Endothelial cell of umbilical vein (primary cell): ENCODE data around the gene CCDC12. TPM values are rescaled to one million over a fixed set of nuclear protein-coding genes. Genes with fewer than 3 reads are reported as not detected.

Source experiments
- BruUV-seq: library from RNA; stranded (reverse); fragments of 400-500 nt; replicated peaks from 2 replicates; lab custom pipeline; 2021; lab: Mats Ljungman, UMichigan
- CTCF ChIA-PET: fragments of 300-600, 350-600 bp; sonication (Branson Sonifier 250); formaldehyde crosslinking; loops from one replicate; lab custom pipeline; 2021; ENCODE audit warnings: antibody characterized with exemption, inconsistent platforms; lab: Charles Lee
- POLR2A ChIA-PET: fragments of 300-600, 350-600 bp; sonication (Branson Sonifier 250); formaldehyde crosslinking; loops from one replicate; lab custom pipeline; 2021; ENCODE audit warnings: antibody characterized with exemption, inconsistent platforms; lab: Charles Lee
- DNase-seq: peaks from one replicate; pipeline ENCODE4 v3.0.0-alpha.2; 2011; ENCODE audit warnings: low read depth, low spot score
- FAIRE-seq: peaks from 2 replicates; lab custom pipeline; 2011; peaks lifted over from hg19 to GRCh38; lab: Jason Lieb, UNC
- H2AFZ ChIP-seq: 2 replicates; pipeline ENCODE4 v1.6.0; 2012; ENCODE audit warnings: low read depth, low read length, control low read depth, inconsistent platforms
- H3K27ac ChIP-seq: 2 replicates; pipeline ENCODE4 v1.5.1; 2011; ENCODE audit warnings: low read depth, mild to moderate bottlenecking, control low read depth, low read length, moderate library complexity; ENCODE audit not compliant: insufficient read depth
- H3K27me3 ChIP-seq, 2 experiments: 2 replicates each; pipeline versions ENCODE4 v1.6.0 to v1.6.1; 2011; ENCODE audit warnings: low read length in 2 of 2, mixed read lengths in 1 of 2; ENCODE audit not compliant: control insufficient read depth in 2 of 2, insufficient read depth in 2 of 2
- H3K36me3 ChIP-seq, 2 experiments: 2 replicates in 1 of 2; 3 replicates in 1 of 2; pipeline ENCODE4 v1.5.1; 2011; ENCODE audit warnings: low read length in 2 of 2, mild to moderate bottlenecking in 1 of 2, moderate library complexity in 1 of 2; ENCODE audit not compliant: control insufficient read depth in 2 of 2, insufficient read depth in 2 of 2; ENCODE audit errors: extremely low read depth in 1 of 2
- H3K4me1 ChIP-seq: 3 replicates; pipeline ENCODE4 v1.5.1; 2011; ENCODE audit warnings: mild to moderate bottlenecking, low read length; ENCODE audit not compliant: control insufficient read depth, insufficient read depth; ENCODE audit errors: extremely low read depth
- H3K4me2 ChIP-seq: 2 replicates; pipeline ENCODE4 v1.6.1; 2011; ENCODE audit warnings: low read length, control low read depth, mixed read lengths; ENCODE audit not compliant: insufficient read depth
- H3K4me3 ChIP-seq, 3 experiments: fragments of 200-600 bp in 1 of 3; sonication (generic), shearing (Covaris generic) in 1 of 3; replicated peaks in 1 of 3; 2 replicates each; pipeline ENCODE4 v1.5.1; 2011 to 2016; ENCODE audit warnings: control low read depth in 3 of 3, low read length in 3 of 3, mild to moderate bottlenecking in 2 of 3, inconsistent platforms in 1 of 3, low read depth in 1 of 3, moderate library complexity in 1 of 3; ENCODE audit not compliant: insufficient read depth in 1 of 3
- H3K79me2 ChIP-seq: 2 replicates; pipeline ENCODE4 v1.6.0; 2012; ENCODE audit warnings: low read length, inconsistent platforms; ENCODE audit not compliant: control insufficient read depth, insufficient read depth
- H3K9ac ChIP-seq: replicated peaks from 2 replicates; pipeline ENCODE3; 2011; ENCODE audit warnings: low read length, control low read depth; ENCODE audit not compliant: insufficient read depth; ENCODE audit errors: extremely low read depth
- H3K9me1 ChIP-seq: replicated peaks from 3 replicates; pipeline ENCODE4 v1.6.0; 2011; ENCODE audit warnings: mild to moderate bottlenecking, low read length; ENCODE audit not compliant: control insufficient read depth, insufficient read depth; ENCODE audit errors: extremely low read depth
- H3K9me3 ChIP-seq: replicated peaks from 2 replicates; pipeline ENCODE4 v1.5.1; 2012; ENCODE audit warnings: low read length, inconsistent platforms; ENCODE audit not compliant: control insufficient read depth, insufficient read depth
- H4K20me1 ChIP-seq: replicated peaks from 2 replicates; pipeline ENCODE3; 2011; ENCODE audit warnings: mild to moderate bottlenecking, low read length; ENCODE audit not compliant: control insufficient read depth, insufficient read depth; ENCODE audit errors: extremely low read depth
- POLR2AphosphoS5 ChIP-seq: IDR thresholded peaks from 2 replicates; pipeline ENCODE4 v1.6.1; 2012; ENCODE audit warnings: low read depth, mild to moderate bottlenecking, control low read depth, low read length, moderate library complexity; ENCODE audit not compliant: insufficient read depth
- dilution Hi-C: fragments of 300-500 bp; cut with MboI; formaldehyde crosslinking; loops from one replicate; pipeline ENCODE4 v1.15.0; 2019; ENCODE audit warnings: low sequenced_read_pairs; ENCODE audit not compliant: extremely low pct_ligation_motif_present
- intact Hi-C: fragments of 100-400 bp; cut with micrococcal nuclease; formaldehyde crosslinking; loops from one replicate; pipeline ENCODE4 v1.10.0; 2022
- polyA plus RNA-seq, 4 experiments: library from polyadenylated mRNA; depleted of rRNA in 3 of 4; stranded (reverse) in 3 of 4; unstranded in 1 of 4; fragments of >200 nt; gene quantifications; 2 replicates each; pipeline versions ENCODE4 v1.2.1 to v1.2.3, GENCODE V29; 2011 to 2012; ENCODE audit warnings: missing spikeins in 1 of 4
- total RNA-seq: library from RNA; stranded (reverse); gene quantifications from 2 replicates; pipeline ENCODE4 v1.2.3, GENCODE V29; 2021
- TF ChIP-seq, protein P1 (sequence below): IDR thresholded peaks from 2 replicates; pipeline ENCODE4 v1.6.1; 2011; ENCODE audit not compliant: insufficient read depth, insufficient read length
- TF ChIP-seq, protein P2 (sequence below), 2 donors: IDR thresholded peaks; 1 replicate in 1 of 2; 2 replicates in 1 of 2; pipeline ENCODE4 v1.5.1; 2011; ENCODE audit warnings: low read length in 2 of 2, mild to moderate bottlenecking in 2 of 2, moderate library complexity in 2 of 2, control low read depth in 1 of 2, inconsistent platforms in 1 of 2, low read depth in 1 of 2; ENCODE audit not compliant: insufficient read depth in 1 of 2; ENCODE audit errors: extremely low read depth in 1 of 2

The CCDC12 gene
- total and polyA plus RNA-seq, 2 donors (not counting 3 experiments of a cell fraction or from before 2014, with no cell fraction given): 35.1 to 50.5 TPM

DNA sequence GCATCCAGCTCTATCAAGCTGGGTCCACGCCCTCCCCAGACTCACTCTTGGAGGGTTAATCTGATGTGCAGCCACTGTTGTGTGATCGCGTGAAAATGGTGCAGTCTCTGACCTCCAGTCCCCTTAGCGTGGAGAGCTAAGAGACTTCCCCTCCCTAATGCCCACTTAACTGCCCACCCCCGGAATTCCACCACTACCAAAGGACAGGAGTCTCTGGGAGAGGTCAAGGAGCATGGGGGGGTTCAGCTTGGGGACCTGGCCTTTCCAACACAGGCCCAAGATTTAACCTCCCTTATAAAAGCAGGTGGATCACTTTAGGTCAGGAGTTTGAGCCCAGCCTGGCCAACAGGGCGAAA lies 48.8 kb downstream of the CCDC12 start:
- H3K4me1 ChIP-seq: peaks cover 53% of the 10 kb centered on the region
- CTCF ChIA-PET: interaction anchor here (0.7 to 1.7 kb wide), 3 partner anchors 50 to 100 kb away, joined by 3 to 5 read pairs (median 3); no protein-coding TSS in a partner anchor
- TF ChIP-seq, protein P1, sequence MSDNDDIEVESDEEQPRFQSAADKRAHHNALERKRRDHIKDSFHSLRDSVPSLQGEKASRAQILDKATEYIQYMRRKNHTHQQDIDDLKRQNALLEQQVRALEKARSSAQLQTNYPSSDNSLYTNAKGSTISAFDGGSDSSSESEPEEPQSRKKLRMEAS: no peak
- no peaks in the 10 kb centered on the region for H3K9me1 ChIP-seq
- dilution Hi-C loops (no loop called here), intact Hi-C loops (loop anchor here (2.0 to 10.0 kb wide), 3 partner anchors 49 to 440 kb away; partner anchors contain the start of gene CCDC12)
- DNase-seq (no peak), FAIRE-seq (no peak)
- H4K20me1 ChIP-seq: no peaks in the 10 kb centered on the region
- H3K4me3 ChIP-seq: no peak overlapping the region
- no peak overlapping the region for H3K27ac ChIP-seq
- H3K4me2 ChIP-seq: no peak overlapping the region
- H3K9ac ChIP-seq: no peak overlapping the region
- POLR2A ChIA-PET: no interaction called here
- no peak overlapping the region for H2AFZ ChIP-seq
- BruUV-seq: no TSS peak
- peaks cover 55% of the 10 kb centered on the region for H3K79me2 ChIP-seq
- H3K27me3 ChIP-seq: no peaks in the 10 kb centered on the region
- H3K36me3 ChIP-seq: peaks cover 4 to 21% of the 10 kb centered on the region in 2 experiments
- no peaks in the 10 kb centered on the region for H3K9me3 ChIP-seq

DNA sequence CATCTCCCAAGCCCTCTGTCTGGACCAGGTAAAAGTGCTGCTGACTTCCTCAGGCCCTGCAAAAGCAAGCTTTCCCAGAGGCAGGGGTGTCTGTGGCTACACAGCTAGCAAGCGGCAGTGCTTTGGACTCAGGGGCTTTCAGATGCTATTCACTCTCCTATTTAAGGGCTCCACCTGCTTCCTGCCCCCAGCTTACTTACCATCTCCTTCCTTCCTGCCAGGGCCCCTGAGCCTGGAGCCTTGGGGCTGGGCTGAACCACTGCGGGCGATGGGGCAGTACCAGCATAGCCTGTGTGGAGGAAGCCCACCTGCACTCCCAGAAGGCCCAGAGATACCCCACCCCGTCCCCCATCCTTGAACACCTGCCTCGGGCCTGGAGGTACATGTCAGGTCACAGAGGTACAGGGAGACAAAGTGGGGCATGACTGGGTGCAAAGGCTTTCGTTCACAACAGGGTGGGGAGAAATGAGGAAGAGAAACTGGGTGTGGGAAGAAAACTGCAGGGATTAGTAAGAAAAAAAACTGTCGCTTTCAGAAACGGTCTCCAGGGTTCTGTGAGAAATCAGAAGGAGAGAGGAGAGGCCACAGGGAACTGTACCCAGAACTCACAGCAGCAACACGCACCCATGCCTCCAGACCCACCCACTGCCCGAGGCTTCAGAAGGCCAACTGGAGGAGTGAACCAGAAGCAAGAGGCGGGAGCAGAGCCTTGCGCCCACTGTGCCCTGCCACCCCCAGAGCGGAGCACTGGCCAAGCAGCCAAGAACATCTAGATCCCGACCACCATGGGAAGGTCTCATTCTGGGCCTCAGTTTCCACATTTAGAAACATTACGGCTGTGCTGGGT lies 49.5 kb downstream of the CCDC12 start:
- H3K9me1 ChIP-seq: no peaks in the 10 kb centered on the region
- peak; percentile 45 for DNase-seq
- TF ChIP-seq, protein P1: no peak
- TF ChIP-seq, protein P2, sequence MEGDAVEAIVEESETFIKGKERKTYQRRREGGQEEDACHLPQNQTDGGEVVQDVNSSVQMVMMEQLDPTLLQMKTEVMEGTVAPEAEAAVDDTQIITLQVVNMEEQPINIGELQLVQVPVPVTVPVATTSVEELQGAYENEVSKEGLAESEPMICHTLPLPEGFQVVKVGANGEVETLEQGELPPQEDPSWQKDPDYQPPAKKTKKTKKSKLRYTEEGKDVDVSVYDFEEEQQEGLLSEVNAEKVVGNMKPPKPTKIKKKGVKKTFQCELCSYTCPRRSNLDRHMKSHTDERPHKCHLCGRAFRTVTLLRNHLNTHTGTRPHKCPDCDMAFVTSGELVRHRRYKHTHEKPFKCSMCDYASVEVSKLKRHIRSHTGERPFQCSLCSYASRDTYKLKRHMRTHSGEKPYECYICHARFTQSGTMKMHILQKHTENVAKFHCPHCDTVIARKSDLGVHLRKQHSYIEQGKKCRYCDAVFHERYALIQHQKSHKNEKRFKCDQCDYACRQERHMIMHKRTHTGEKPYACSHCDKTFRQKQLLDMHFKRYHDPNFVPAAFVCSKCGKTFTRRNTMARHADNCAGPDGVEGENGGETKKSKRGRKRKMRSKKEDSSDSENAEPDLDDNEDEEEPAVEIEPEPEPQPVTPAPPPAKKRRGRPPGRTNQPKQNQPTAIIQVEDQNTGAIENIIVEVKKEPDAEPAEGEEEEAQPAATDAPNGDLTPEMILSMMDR (IDR thresholded peaks at IDR 0.05; ENCODE audit: extremely low read depth in 1 of 2, insufficient read depth in 1 of 2, low read depth in 1 of 2, low read length in 2 of 2): no peak
- peak; percentile 26 for TF ChIP-seq POLR2AphosphoS5
- H3K9ac ChIP-seq: peak overlapping the region; percentile 17
- no peaks in the 10 kb centered on the region for H3K27me3 ChIP-seq
- ChIA-PET POLR2A (interaction anchor here (1.5 kb wide), 1 partner anchor 9 kb away, joined by 8 read pairs; no protein-coding TSS in a partner anchor), CTCF (interaction anchor here (1.0 to 2.1 kb wide), 11 partner anchors 9 to 72 kb away, joined by 3 to 15 read pairs (median 4); partner anchors contain the start of genes CCDC12 and NBEAL2)
- H3K27ac ChIP-seq: peak overlapping the region; percentile 66
- BruUV-seq: no TSS peak
- FAIRE-seq: peak; percentile 89
- peaks cover 4 to 26% of the 10 kb centered on the region in 2 experiments for H3K36me3 ChIP-seq
- H2AFZ ChIP-seq: no peak overlapping the region
- intact Hi-C loops: loop anchor here (2.0 to 10.0 kb wide), 3 partner anchors 50 to 440 kb away; partner anchors contain the start of gene CCDC12
- peaks cover 47% of the 10 kb centered on the region for H3K4me1 ChIP-seq
- no peak overlapping the region for H3K4me3 ChIP-seq
- H3K4me2 ChIP-seq: peak overlapping the region; percentile 17
- dilution Hi-C loops: no loop called here
- no peaks in the 10 kb centered on the region for H3K9me3 ChIP-seq
- H4K20me1 ChIP-seq: no peaks in the 10 kb centered on the region
- peaks cover 50% of the 10 kb centered on the region for H3K79me2 ChIP-seq
